Neuronal stem cell (in vitro differentiated cells): ENCODE measurements around the gene ATP8A2.

Experiments
- DNase-seq: peaks from one replicate; pipeline ENCODE4 v3.0.0-alpha.2; 2013; ENCODE audit warnings: low spot score
- H2AFZ ChIP-seq: one replicate; pipeline ENCODE4 v1.6.1; 2013; ENCODE audit warnings: mild to moderate bottlenecking, low read length, inconsistent platforms
- H2AK5ac ChIP-seq: 2 replicates; pipeline ENCODE4 v1.6.1; 2013; ENCODE audit warnings: low read depth, mild to moderate bottlenecking, inconsistent platforms, low read length, moderate library complexity, mixed read lengths
- H2BK120ac ChIP-seq: 2 replicates; pipeline ENCODE4 v1.6.1; 2013; ENCODE audit warnings: low read depth, mild to moderate bottlenecking, inconsistent platforms, low read length, moderate library complexity, mixed read lengths
- H2BK12ac ChIP-seq: one replicate; pipeline ENCODE4 v1.6.1; 2013; ENCODE audit warnings: low read length, inconsistent platforms
- H2BK15ac ChIP-seq: 2 replicates; pipeline ENCODE4 v1.6.1; 2013; ENCODE audit warnings: mild to moderate bottlenecking, low read length, inconsistent platforms, mixed read lengths
- H2BK5ac ChIP-seq: one replicate; pipeline ENCODE4 v1.6.1; 2013; ENCODE audit warnings: inconsistent platforms, mild to moderate bottlenecking, low read length, moderate library complexity
- H3K14ac ChIP-seq: one replicate; pipeline ENCODE4 v1.6.1; 2013; ENCODE audit warnings: low read length, inconsistent platforms
- H3K18ac ChIP-seq: 2 replicates; pipeline ENCODE4 v1.6.1; 2013; ENCODE audit warnings: low read length, inconsistent platforms
- H3K23ac ChIP-seq: 2 replicates; pipeline ENCODE4 v1.6.1; 2013; ENCODE audit warnings: low read depth, mild to moderate bottlenecking, mixed read lengths, low read length, inconsistent platforms; ENCODE audit not compliant: poor library complexity
- H3K27ac ChIP-seq: replicated peaks from 3 replicates; pipeline ENCODE4 v1.5.1; 2013; ENCODE audit warnings: low read length, inconsistent platforms
- H3K27me3 ChIP-seq, 3 experiments: 2 replicates each; pipeline ENCODE4 v1.6.1; 2013; ENCODE audit warnings: low read length in 3 of 3, mild to moderate bottlenecking in 2 of 3, inconsistent platforms in 1 of 3, low read depth in 1 of 3, mixed read lengths in 1 of 3, moderate library complexity in 1 of 3; ENCODE audit not compliant: control insufficient read depth in 3 of 3, insufficient read depth in 3 of 3
- H3K36me3 ChIP-seq, 2 donors: replicated peaks in 1 of 2; 2 replicates each; pipeline ENCODE4 v1.6.1; 2013; ENCODE audit warnings: low read length in 2 of 2; ENCODE audit not compliant: control insufficient read depth in 2 of 2, insufficient read depth in 2 of 2
- H3K4ac ChIP-seq: 2 replicates; pipeline ENCODE4 v1.6.1; 2013; ENCODE audit warnings: inconsistent platforms, mild to moderate bottlenecking, low read length, moderate library complexity
- H3K4me1 ChIP-seq, 2 donors: 1 replicate in 1 of 2; 2 replicates in 1 of 2; pipeline ENCODE4 v1.6.1; 2013; ENCODE audit warnings: low read length in 2 of 2, low read depth in 1 of 2; ENCODE audit not compliant: control insufficient read depth in 2 of 2, insufficient read depth in 1 of 2
- H3K4me2 ChIP-seq: one replicate; pipeline ENCODE4 v1.6.1; 2013; ENCODE audit warnings: mild to moderate bottlenecking, low read length, inconsistent platforms; ENCODE audit not compliant: insufficient read depth, poor library complexity, severe bottlenecking
- H3K4me3 ChIP-seq, 2 donors: 2 replicates each; pipeline ENCODE4 v1.5.1; 2013; ENCODE audit warnings: low read length in 2 of 2, mild to moderate bottlenecking in 2 of 2, inconsistent platforms in 1 of 2, moderate library complexity in 1 of 2
- H3K79me1 ChIP-seq: one replicate; pipeline ENCODE4 v1.6.1; 2013; ENCODE audit warnings: low read depth, mild to moderate bottlenecking, inconsistent platforms, low read length, moderate library complexity
- H3K9ac ChIP-seq: one replicate; pipeline ENCODE4 v1.6.1; 2013; ENCODE audit warnings: mild to moderate bottlenecking, low read depth, low read length, inconsistent platforms; ENCODE audit not compliant: poor library complexity
- H3K9me3 ChIP-seq, 2 donors: replicated peaks in 1 of 2; 2 replicates each; pipeline versions ENCODE3 to v1.6.1; 2013; ENCODE audit warnings: low read length in 2 of 2, mild to moderate bottlenecking in 2 of 2, inconsistent platforms in 1 of 2, low read depth in 1 of 2, mixed read lengths in 1 of 2, moderate library complexity in 1 of 2; ENCODE audit not compliant: control insufficient read depth in 2 of 2, insufficient read depth in 1 of 2
- H4K8ac ChIP-seq: one replicate; pipeline ENCODE4 v1.6.1; 2013; ENCODE audit warnings: low read depth, mild to moderate bottlenecking, inconsistent platforms, low read length, moderate library complexity
- H4K91ac ChIP-seq: one replicate; pipeline ENCODE4 v1.6.1; 2013; ENCODE audit warnings: low read length, low read depth, mild to moderate bottlenecking, inconsistent platforms; ENCODE audit not compliant: poor library complexity
- WGBS, 2 donors: extraction: QIAGEN DNeasy Blood & Tissue Kit; methylation state at CpG; one replicate each; pipeline ENCODE4 v1.1.7; 2013; ENCODE audit warnings: missing lambda C conversion rate in 2 of 2, mixed read lengths in 1 of 2; ENCODE audit not compliant: insufficient read length in 2 of 2, insufficient replicate concordance in 1 of 2; ENCODE audit errors: extremely low coverage in 2 of 2; 5-methylcytosine and 5-hydroxymethylcytosine counted together

The ATP8A2 gene

GRCh38 chr13:25732111-25732865 lies 360.5 kb downstream of the ATP8A2 start:
- Histone ChIP-seq H3K36me3 (no peaks in the 10 kb centered on the region), H2BK120ac (no peak overlapping the region), H4K91ac (no peak overlapping the region), H3K4me3 (no peak overlapping the region), H3K23ac (no peak overlapping the region), H3K14ac (no peak overlapping the region), H4K8ac (no peak overlapping the region), H3K4me2 (no peak overlapping the region), H3K27ac (no peak overlapping the region), H2AFZ (no peak overlapping the region), H3K27me3 (no peaks in the 10 kb centered on the region), H3K79me1 (no peaks in the 10 kb centered on the region), H2BK15ac (no peak overlapping the region), H3K18ac (no peak overlapping the region), H3K9me3 (no peaks in the 10 kb centered on the region), H3K9ac (no peak overlapping the region), H2BK12ac (no peak overlapping the region), H3K4me1 (peaks cover 0 to 10% of the 10 kb centered on the region in 2 donors), H2AK5ac (no peak overlapping the region), H2BK5ac (no peak overlapping the region), H3K4ac (no peak overlapping the region)
- no peak for DNase-seq
- WGBS, 2 donors = no CpG with 5 or more reads among the region's 7 CpGs

- no peak overlapping the region for H3K27ac ChIP-seq
- no peak overlapping the region for H4K8ac ChIP-seq
- no peak overlapping the region for H3K14ac ChIP-seq
- H3K4ac ChIP-seq = no peak overlapping the region
- H3K4me3 ChIP-seq = no peak overlapping the region
- no peak overlapping the region for H2AFZ ChIP-seq
- no peaks in the 10 kb centered on the region for H3K36me3 ChIP-seq
- no peaks in the 10 kb centered on the region for H3K9me3 ChIP-seq
- no peak overlapping the region for H3K23ac ChIP-seq
- no peak overlapping the region for H2BK15ac ChIP-seq
- no peak for DNase-seq
- H3K4me1 ChIP-seq = peaks cover 0 to 10% of the 10 kb centered on the region in 2 donors
- WGBS, 2 donors = no CpG with 5 or more reads among the region's 5 CpGs
- no peak overlapping the region for H2BK5ac ChIP-seq
- H3K27me3 ChIP-seq = no peaks in the 10 kb centered on the region
- no peak overlapping the region for H3K9ac ChIP-seq
- no peak overlapping the region for H4K91ac ChIP-seq
- no peak overlapping the region for H2BK120ac ChIP-seq
- H3K79me1 ChIP-seq = no peaks in the 10 kb centered on the region
- no peak overlapping the region for H2BK12ac ChIP-seq
- no peak overlapping the region for H3K4me2 ChIP-seq
- no peak overlapping the region for H3K18ac ChIP-seq
- H2AK5ac ChIP-seq = no peak overlapping the region
These were observed 361.3 kb downstream of the ATP8A2 start for GRCh38 chr13:25733001-25733491.

GRCh38 chr13:25733696-25734435 lies 362.1 kb downstream of the ATP8A2 start:
- H3K27ac ChIP-seq = no peak overlapping the region

More at GRCh38 chr13:25733696-25734435, 362.1 kb downstream of the ATP8A2 start:
- Histone ChIP-seq H4K91ac (no peak overlapping the region), H3K23ac (no peak overlapping the region), H3K27me3 (no peaks in the 10 kb centered on the region), H2BK12ac (no peak overlapping the region), H2AK5ac (no peak overlapping the region), H2BK15ac (no peak overlapping the region), H3K4me1 (peaks cover 0 to 10% of the 10 kb centered on the region in 2 donors), H2BK120ac (no peak overlapping the region), H3K9me3 (no peaks in the 10 kb centered on the region), H2BK5ac (no peak overlapping the region), H3K36me3 (no peaks in the 10 kb centered on the region), H3K4me3 (no peak overlapping the region), H3K14ac (no peak overlapping the region), H2AFZ (no peak overlapping the region), H3K4me2 (no peak overlapping the region), H3K9ac (no peak overlapping the region), H3K4ac (no peak overlapping the region), H3K18ac (no peak overlapping the region), H4K8ac (no peak overlapping the region), H3K79me1 (no peaks in the 10 kb centered on the region)
- DNase-seq = no peak
- WGBS, 2 donors = no CpG with 5 or more reads among the region's 3 CpGs
